Fibroblast of villous mesenchyme (primary cell): ENCODE measurements around the gene PLAAT3. TPM values are rescaled to one million over a fixed set of nuclear protein-coding genes. Genes with fewer than 3 reads are reported as not detected.

Experiments
- DNase-seq: peaks from one replicate; pipeline ENCODE4 v3.0.0-alpha.2; 2010; ENCODE audit warnings: low read depth
- H3K4me3 ChIP-seq: 2 replicates; pipeline ENCODE4 v1.5.1; 2011; ENCODE audit warnings: low read depth, mild to moderate bottlenecking, low read length
- CTCF ChIP-seq: IDR thresholded peaks from 2 replicates; pipeline ENCODE4 v1.5.1; 2012; ENCODE audit warnings: low read depth, mild to moderate bottlenecking, low read length; ENCODE audit not compliant: insufficient read depth
- total RNA-seq: library from RNA; depleted of rRNA; stranded (reverse); fragments of >200 nt; gene quantifications from 2 replicates; pipeline ENCODE4 v1.2.3, GENCODE V29; 2012

Gene PLAAT3
- total RNA-seq, 1 donor, result 6.0 TPM

GRCh38 chr11:63527667-63528066 is 86.6 kb downstream of the PLAAT3 start:
- DNase-seq, result no peak
- no peak for TF ChIP-seq CTCF
- no peak overlapping the region for H3K4me3 ChIP-seq

Other genes with a start within 250 kb of the PLAAT3 start
- not detected in 2 replicates for gene SLC22A9, start 244.6 kb downstream of the PLAAT3 start, total RNA-seq
- gene PLAAT5, start 123.3 kb downstream of the PLAAT3 start, total RNA-seq, result not detected in 2 replicates
- not detected in 2 replicates for gene LGALS12, start 108.3 kb downstream of the PLAAT3 start, total RNA-seq
- gene PLAAT4, start 77.6 kb downstream of the PLAAT3 start, total RNA-seq, result 5.8 and 8.2 TPM in 2 replicates
- gene PLAAT2, start 51.1 kb downstream of the PLAAT3 start, total RNA-seq, result not detected in 2 replicates
- 123 and 152 TPM in 2 replicates for gene ATL3, start 56.9 kb upstream of the PLAAT3 start, total RNA-seq
- gene RTN3, start 67.1 kb upstream of the PLAAT3 start, total RNA-seq, result 61.5 and 70.0 TPM in 2 replicates
- 12.2 and 16.0 TPM in 2 replicates for gene ZFTA, start 154.3 kb upstream of the PLAAT3 start, total RNA-seq
- gene SPINDOC, start 199.0 kb upstream of the PLAAT3 start, total RNA-seq, result 24.2 and 25.4 TPM in 2 replicates
- gene MARK2, start 224.7 kb upstream of the PLAAT3 start, total RNA-seq, result 14.5 and 16.4 TPM in 2 replicates